ENCODE measurements around the gene KCNT1.
A peak's percentile ranks its signal among the peaks of the same experiment; 100 is the strongest.
"Not testable (repeated sequence)": the region's sequence is repeated elsewhere in the genome, so short reads cannot be mapped to it uniquely, and the experiment has no call there.

The KCNT1 gene

DNA sequence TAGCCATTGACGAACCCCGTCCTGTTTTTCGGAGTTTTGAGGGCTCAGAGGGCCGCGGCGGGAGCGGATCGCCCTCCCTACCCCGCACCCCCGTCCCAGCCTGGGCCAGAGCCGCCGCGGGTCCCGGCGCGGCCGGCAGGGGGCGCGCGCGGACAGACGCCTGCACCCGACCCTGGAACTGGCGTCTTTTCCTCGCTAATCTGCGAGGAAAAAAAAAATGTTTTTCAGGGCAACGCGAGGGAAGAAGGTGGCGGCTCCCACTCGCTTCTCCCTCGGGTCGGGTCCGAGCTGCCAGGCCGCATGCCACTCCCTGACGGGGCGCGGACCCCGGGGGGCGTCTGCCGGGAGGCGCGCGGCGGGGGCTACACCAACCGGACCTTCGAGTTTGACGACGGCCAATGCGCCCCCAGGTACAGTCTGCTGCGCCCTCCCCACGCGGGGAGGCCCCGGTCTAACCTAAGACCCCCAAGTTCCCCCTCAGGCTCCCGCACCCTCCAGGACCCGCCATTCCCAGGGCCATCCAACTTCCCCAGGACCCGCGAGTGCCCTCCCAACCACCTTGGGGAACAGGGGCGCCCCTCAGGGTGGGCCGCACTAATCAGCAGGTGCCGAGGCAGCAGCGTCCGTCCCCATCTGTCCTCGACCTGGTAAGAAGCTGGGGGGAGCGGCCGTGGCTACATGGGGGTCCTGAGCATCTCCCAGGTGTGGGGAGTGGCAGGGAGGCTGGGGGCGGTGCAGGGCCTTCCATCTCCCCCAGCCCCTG is at the start of gene KCNT1:
TSS of gene KCNT1 (plus strand) at position 227 of the 763 bp plus-strand sequence. CDS start at position 301, 74 bp downstream.
- DNase-seq, result peak; percentile 33

DNA sequence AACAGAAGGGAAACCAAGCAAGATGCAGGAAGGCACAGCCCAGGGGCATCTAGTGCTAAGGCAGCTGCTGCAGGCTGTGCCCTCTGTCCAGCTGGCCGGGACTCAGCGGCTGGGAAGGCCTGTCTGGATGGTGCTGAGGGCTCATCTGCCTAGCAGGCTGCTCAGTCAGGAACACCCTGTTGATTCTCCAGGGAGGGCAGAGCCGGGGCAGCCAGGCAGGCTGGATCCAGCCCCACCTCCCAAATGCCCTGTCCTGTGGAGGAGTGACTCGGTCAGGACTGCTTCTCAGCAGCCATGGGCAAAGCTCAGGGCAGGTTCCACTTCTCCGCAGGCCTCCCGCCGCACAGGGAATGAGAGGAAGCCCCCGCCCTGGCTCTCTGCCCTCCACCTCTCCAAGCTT is 46.7 kb upstream of the KCNT1 start:
- DNase-seq, result no peak

DNA sequence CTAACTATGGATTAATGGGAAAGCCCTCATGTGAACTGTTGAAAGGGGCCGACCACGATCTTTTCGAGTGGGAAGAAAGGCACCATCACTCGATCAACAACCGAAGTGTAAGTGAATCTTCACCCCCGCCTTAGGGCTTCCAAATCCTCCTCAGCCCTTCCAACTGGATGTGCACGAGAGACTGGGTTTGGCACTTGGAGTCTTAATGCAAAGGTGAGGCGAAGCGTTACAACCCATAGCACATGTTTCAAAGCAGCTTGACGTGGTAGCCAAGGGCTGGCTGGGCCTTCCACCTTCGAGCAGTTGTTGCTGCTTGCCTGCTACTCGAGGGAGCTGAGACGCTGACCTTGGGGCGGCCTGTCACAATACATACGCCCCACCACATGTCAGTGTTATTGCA is 44.6 kb upstream of the KCNT1 start:
- no peak for DNase-seq

DNA sequence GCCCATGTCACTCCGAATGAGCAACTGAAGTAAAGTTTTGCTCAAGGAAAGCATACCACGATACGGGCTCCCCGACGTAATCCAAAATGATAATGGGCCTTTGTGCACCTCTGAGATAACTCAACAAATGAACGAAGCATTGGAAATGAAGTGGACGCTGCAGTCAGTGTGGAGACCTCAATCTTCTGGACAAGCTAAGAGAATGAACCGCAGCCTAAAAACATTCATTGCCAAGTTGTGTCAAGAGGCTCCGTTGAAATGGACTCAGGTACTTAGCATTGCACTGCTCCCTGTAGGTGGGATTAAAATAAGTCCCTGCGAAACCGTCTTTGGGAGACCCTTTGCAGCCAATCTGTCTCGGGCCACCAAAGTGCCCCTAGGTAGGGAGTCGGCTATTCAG is 42.7 kb upstream of the KCNT1 start:
- DNase-seq, result no peak

DNA sequence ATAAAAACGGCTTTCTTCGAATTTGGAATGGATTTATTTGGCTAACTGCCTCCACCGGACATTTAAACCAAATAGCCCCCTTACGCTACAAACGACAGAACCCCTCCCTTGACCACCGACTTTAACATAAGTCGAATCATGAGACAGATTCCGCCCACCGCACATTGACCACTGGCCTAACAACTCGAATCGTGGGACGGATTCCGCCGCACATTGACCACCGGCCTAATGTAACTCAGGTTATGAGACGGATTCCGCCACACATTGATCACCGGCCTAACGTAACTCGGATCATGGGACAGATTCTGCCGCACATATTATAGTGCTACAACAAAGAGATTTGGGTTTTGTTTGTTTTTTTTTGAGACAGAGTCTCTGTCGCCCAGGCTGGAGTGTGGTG is 41.6 kb upstream of the KCNT1 start:
- no peak for DNase-seq

DNA sequence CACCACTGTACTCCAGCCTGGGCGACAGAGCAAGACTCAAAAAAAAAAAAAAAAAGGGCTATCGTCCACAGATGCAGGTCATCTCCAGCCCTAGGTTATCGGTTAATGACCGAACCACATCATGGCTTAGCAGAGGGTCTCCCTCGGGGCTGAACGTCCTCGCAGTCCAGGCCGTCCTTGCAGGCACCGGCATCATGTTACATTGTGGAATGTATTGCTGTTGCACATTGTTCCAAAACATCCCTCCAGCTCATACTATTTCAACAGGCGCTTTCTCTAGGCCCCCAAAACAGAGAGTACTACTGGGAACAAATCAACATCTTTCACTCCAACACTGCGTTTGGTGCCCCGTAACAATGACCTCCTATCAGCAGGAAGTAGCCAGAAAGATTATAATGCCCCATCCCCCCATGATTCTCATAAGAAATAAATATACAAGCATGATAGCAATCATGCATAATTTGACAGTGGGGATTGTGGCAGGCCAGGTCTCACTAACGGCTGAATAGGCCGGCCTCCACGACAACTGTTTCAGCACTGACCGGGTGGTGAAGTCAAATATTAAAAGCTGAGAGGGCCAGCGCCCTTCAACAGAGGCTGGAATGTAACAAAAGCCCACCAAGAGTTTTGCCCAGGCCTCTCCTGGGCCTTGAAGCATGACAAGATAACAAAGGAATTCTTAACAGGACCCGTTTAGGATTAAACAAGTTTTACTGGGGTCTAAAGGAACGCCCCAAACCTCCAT is 40.0 kb upstream of the KCNT1 start:
- no peak for DNase-seq

DNA sequence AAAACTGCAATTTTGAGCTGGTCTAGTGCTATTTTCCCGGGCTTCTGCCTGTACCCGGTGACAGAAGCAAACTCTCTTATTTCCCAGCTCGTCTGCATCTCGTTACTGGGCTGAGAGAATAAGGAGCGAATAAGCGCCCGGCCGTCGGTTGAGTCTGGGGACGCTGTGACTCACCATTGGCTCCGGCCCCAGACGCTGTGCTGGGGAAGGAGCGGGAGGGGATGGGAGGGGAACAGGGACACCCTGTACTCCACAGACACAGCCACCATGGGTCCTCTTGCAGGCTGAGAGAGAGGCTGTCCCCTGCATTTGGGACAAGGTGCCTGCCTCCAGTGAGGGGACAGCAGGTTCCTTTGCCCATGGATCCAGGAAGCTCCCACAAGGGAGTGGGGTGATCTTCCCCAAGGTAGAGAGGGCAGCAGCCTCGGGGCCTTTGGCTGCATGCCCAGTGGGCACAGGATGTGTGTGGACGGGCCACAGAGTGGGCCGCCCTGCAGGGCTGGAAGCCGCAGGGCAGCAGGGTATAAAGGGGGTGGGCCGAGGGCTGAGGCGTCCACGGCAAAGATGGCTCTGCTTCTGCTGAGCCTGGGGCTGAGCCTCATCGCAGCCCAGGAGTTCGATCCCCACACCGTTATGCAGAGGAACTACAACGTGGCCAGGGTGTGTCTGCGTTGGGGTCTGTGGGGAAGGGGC is 39.1 kb upstream of the KCNT1 start, which contains the start of gene LCN9:
TSS of gene LCN9 (plus strand) at position 552 of the 693 bp plus-strand sequence. CDS start at position 565, 13 bp downstream.
- no peak for DNase-seq

DNA sequence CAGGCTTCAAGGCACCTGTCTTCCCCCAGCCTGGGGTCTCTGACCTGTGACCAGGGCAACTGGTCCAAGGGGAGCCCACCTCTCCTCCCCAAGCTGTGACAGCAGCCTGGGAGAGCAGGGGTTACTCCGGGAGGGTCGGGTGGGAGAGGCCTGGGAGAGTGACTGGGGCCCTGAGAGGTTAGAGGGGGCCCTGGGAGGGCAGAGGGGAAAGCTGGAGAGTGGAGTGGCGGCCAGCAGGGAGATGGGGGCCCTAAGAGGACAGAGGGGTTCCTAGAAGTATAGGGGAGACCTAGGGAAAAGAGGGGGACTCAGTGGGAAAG is 38.6 kb upstream of the KCNT1 start:
- no peak for DNase-seq

DNA sequence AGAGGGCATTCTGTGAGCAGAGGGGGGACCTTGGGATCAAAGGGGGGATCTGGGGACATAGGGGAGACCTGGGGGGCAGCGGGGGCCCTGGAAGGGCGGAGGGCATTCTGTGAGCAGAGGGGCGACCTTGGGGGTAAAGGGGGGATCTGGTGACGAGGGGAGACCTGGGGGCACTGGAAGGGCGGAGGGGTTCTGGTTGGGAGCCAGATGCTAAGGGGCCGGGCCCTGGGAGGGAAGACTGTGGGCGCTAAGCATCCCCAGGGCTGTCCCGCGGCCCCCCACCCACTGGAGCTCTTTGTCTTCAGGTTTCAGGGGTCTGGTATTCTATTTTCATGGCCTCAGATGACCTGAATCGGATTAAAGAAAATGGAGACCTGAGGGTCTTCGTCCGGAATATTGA is 38.1 kb upstream of the KCNT1 start:
- no peak for DNase-seq

DNA sequence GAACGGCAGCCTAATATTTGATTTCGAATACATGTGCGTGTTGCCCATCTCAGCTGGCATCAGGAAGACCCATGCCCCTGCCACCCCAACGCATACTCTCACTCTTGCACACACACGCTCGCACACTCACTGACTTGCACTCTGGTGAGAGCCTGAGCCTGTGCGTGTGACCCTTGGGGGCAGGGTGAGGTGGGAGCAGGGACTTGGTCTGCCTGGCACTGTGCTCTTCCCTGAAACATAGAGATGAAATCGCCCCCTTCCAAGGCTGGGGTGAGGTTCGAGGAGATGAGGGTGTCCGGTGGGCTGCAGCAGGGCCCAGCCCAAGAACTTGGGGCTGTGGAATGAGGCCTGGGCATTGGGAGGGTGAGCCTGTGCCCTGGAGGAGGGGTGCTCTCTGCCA is 37.7 kb upstream of the KCNT1 start:
- DNase-seq, result no peak

DNA sequence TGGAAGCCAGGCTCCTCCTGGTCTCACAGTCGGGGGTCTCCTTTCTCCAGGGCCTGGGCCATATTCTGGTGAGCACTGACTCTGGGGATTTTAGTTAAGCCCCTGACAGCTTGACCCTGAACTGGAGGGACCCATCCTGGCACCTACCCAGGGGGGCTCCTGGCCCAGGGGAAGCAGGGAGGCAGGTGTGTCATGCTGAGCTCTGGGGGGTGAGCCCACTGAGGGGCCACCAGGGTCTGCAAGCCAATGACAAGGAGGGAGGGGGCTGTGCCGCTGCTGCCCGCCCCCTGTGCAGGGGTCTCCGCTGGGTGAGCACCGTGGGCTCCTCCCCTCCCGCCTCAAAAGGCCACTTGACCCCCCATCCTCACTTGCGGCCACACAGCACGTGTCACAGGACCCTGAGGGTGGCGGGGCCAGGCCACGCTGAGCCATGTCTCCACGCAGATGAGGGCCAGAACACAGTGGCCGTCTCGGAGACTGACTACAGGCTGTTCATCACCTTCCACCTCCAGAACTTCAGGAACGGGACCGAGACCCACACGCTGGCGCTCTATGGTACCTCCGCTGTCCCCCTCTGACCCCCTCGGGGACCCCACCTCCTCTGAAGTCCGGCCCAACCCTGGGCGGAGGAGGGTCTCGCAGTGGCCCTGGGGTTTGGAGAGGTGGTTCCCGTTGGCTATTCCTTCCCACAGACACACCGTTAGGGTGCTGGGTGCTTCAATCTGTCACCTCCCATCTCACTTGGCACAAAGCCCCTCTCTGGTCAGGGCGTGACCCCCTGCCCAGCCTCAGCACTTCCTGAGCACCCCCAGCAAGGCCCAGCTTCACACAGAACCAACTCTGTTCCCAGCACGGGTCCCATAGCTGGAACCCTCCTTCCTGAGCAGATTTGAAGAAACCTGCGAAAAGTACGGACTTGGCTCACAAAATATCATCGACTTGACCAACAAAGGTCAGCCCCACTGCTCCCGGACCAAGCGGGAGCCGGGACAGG is 36.9 kb upstream of the KCNT1 start:
- no peak for DNase-seq

DNA sequence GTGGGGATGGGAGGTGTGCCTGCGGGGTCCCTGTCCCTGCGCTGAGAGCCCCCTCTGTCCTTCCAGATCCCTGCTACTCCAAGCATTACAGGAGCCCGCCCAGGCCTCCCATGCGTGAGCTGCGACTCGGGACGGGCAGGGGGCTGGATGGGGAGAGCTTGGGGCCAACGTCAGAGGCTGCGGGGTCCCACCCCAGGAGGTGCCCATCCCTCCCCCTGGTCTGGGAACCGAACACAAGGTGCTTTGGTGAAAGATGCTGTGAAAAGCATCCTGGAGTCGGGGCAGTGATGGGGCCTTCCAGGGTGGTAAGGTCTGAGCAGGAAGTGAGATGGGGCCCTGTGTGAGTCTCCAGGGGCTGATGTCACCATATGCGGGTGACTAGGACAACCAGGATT is 36.2 kb upstream of the KCNT1 start:
- no peak for DNase-seq

DNA sequence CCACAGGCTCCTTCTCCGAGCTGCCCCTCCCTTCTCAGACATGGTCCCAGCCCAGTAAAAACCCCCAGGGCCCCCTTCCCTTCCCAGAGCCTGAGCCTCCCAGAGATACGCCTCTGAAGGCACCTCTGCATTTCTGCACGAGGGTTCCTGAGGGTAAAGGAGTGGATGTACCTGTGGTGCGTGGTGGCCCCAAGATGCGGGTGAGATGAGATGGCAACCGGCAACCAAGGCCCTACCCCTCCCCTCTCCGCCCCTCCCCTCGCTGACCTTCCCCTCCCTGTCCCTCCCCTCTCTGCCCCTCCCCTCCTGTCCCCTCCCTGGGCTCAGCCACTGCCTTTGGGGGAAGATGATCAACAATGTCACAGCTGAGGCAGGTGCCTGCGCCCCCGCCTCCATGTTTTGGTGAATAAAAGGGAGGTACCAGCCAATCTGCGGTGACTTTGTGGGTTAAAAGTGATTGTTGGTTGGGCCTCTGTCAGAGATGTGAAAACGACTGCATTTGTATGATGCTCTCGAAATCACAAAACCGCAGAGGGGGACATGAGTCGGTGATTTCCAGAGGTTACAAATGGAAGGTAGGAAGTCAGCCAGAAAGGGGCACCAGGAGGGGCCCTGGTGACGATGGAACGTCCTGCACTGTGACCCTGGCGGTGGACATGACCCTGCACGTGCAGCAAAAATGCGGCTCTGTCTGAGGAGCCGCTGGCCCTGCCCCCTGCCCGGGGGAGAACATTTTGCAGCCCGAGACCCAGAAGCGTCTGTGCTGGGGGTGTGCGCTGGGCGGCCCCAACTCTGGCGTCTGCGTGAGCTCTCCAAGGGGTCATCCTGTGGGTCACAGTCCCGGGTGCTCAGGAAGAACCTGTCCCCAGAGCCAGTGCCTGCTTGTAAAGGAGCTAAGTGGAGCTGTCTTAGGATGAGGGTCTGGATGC is 35.2 kb upstream of the KCNT1 start:
- no peak for DNase-seq

DNA sequence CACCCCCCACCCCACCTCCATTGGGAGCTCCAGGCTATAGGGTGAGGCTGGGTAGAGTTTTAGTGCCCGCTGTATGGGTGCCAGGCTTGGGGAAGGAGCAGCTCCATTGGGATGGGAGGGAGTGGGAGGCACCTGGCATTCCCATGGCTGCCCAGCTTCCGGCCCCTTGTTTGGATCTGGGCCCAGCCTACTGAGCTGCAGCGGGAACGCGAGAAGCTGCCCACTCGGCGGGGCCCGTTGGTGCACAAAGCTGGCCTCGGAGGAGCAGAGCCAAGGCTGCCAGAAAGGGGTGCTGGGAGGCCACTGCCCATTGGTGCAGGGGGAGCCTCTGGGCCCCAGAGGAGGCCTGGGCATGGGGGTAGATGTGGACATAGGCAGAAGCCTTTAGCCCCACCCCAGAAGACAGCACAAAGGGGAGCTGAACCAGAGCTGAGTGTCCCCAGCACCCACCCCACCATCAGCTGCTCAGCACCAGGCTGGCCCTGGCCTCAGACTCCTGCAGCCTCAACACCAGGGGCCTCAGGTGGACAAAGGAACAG is 34.5 kb upstream of the KCNT1 start:
- DNase-seq, result no peak

DNA sequence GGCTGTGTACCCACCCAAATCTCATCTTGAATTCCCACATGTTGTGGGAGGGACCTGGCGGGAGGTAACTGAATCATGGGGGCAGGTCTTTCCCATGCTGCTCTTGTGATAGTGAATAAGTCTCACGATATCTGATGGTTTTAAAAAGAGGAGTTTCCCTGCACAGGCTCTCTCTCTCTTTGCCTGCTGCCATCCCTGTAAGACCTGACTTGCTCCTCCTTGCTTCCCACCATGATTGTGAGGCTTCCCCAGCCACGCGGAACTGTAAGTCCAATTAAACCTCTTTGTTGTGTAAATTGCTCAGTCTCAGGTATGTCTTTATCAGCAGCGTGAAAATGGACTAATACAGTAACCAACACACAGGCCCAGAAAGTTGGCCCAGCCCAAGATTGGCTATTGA is 33.0 kb upstream of the KCNT1 start:
- DNase-seq, result not testable (repeated sequence)

DNA sequence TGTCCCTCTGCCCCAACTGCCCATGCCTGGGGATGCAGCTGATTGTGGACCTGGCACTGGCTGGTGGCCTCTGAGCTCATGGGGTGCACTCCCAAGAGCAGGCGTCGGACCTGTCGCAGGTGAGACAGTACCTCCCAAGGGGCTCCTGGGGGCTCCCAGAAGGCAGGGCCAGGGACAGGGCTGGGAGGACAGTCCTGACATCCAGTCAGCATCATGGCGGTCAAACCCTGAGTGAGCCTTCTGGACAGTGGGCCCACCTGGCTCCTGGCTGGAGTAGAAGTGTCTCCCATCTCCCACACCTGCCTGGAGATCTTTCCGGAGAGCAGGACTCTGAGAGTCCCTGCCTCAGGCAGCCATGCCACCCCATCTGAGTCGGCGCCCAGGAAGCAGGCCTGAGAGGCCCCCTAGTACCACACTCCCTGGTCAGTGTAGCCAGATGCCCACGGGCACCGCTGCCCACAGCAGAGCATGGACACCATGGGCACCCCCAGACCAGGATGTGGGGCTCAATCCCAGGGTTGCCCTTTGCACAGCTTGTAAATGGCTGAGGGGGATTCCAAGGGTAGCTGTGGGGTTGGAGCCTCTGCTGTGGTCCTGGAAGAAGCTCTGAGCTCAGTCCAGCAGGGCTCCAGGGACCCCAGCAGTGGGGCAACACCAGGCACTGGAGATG is 32.2 kb upstream of the KCNT1 start:
- DNase-seq, result no peak

DNA sequence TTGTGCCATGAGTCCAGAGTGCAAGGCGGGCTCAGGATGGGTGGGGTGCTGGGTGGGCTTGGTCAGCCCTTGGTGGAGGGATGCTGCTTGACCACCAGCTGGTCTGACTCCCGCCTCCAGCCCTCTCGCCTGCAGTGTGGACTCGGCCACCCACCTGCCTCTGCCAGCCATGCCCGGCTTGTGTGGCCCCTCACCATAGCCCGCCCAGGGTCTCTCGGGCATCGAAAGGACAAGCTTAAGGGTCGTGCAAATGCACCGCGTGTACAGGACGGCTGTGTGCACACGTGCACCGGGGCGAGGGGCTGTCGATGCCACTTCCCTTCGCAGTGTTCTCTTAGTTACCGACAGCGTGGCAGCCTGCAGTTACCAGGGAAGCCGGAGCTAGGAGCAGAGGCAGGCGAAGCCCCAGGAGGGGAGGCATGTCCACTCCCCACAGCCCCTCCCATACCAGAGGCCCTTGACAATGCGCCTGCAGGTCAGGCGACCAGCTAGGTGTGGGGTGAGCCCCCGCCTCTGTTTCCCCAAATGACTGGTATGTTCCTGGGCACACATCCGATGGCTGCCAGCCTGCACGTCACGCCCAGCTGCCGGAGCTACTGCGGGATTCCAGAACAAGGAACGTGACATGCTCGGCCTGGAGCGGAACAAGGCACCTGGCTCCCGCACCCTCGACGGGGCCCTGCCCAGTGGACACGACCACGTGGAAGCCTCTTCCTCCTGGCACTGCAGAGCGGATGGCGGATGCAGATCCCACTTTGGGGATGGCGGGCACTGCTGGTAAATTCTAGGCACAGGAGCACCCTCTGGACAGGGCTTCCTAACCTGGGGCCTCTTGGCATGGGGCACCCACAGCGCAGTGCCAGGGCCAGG is 31.0 kb upstream of the KCNT1 start:
- DNase-seq, result no peak

DNA sequence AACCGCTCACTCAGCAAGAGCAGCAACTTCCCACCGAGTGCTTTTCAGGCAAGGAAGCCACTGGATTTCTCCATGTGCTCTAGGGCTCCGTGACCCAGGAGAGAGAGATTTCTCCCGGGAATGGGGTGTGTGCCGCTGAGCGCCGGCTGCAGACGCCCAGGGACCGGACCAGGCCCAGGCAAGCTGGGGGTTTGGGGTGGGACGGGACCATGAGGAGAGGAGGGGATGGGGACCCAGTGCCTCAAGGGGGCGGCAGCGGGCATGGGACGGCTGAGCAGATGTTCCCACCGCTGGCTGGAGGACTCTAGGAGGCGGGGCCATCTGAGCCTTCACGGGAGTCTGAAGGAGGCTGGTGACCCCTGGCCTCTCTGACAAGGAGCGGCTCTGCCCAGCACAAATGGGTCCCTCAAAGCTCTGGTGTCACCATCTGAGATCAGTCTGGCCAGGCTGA is 30.4 kb upstream of the KCNT1 start:
- no peak for DNase-seq

DNA sequence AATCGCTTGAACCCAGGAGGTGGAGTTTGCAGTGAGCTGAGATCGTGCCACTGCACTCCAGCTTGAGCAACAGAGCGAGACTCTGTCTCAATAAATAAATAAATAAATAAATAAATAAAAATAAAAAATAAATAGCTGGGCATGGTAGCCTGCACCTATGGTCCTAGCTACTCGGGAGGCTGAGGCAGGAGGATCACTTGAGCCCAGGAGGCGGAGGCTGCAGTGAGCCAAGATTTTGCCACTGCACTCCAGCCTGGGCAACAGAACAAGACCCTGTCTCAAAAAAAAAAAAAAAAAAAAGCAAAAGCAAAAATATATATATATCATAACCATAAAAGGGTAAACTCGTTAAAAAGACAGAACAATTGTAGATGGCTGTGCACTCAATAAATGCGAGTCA is 29.2 kb upstream of the KCNT1 start:
- not testable (repeated sequence) for DNase-seq

DNA sequence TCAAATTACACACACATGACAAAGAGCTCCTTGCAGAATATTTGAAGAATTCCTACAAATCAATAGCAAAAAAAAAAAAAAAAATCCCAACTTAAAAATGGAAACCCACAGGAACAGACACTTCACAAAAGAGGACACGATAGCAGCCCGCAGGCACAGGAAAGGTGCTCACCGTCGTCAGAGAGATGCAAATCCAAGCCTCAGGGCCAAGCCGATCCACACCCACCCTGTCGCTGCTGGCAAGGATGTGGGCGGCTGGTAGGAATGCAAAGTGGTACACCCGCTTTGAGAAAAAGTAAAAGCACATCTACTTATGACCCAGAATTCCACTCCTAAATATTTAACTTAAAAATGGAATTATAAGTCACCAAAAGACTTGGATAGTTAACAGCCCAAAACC is 28.0 kb upstream of the KCNT1 start:
- DNase-seq, result no peak
